SH-SY5Y (cell line): ENCODE data around the gene ROR1.

ENCODE experiments used
- GATA2 ChIP-seq: IDR thresholded peaks from 2 replicates; pipeline ENCODE4 v1.6.1; 2011; ENCODE audit warnings: mild to moderate bottlenecking, low read depth, low read length
- GATA3 ChIP-seq: IDR thresholded peaks from 2 replicates; pipeline ENCODE4 v1.6.1; 2011; ENCODE audit warnings: low read depth, mild to moderate bottlenecking, low read length, moderate library complexity

GRCh38 chr1:63917571-63918417 lies 144.0 kb downstream of the ROR1 start:
- TF ChIP-seq GATA3 (no peak), GATA2 (no peak)
